Mucosa of descending colon (tissue), 3 donors: Measurements from ENCODE around the gene SIGLEC9. TPM values are rescaled to one million over a fixed set of nuclear protein-coding genes. Genes with fewer than 3 reads are reported as not detected.
"Not testable (repeated sequence)": the region's sequence is repeated elsewhere in the genome, so short reads cannot be mapped to it uniquely, and the experiment has no call there.

Experiments
- ATAC-seq: fragments of 200-7000 bp; cut with Tn5 transposase; one replicate; pipeline ENCODE4 v1.9.1; 2020; ENCODE audit warnings: mild to moderate bottlenecking, moderate library complexity
- DNase-seq, 3 donors: peaks; one replicate each; pipeline ENCODE4 v3.0.0-alpha.2; 2020
- H3K36me3 ChIP-seq: fragments of 200-600 bp; one replicate; pipeline ENCODE4 v1.8.0; 2021; ENCODE audit warnings: low read depth, mild to moderate bottlenecking
- H3K4me1 ChIP-seq: fragments of 200-600 bp; one replicate; pipeline ENCODE4 v1.8.0; 2021; ENCODE audit warnings: low read depth, mild to moderate bottlenecking
- H3K4me3 ChIP-seq: fragments of 200-600 bp; one replicate; pipeline ENCODE4 v1.8.0; 2021; ENCODE audit warnings: mild to moderate bottlenecking
- H3K9me3 ChIP-seq: fragments of 200-600 bp; one replicate; pipeline ENCODE4 v1.8.0; 2021; ENCODE audit warnings: mild to moderate bottlenecking
- intact Hi-C, 2 donors: fragments of 100-400 bp; cut with DNase I in 1 of 2; cut with micrococcal nuclease in 1 of 2; formaldehyde crosslinking; loops; one replicate each; pipeline versions ENCODE4 v1.11.0 to v1.11.1; 2022; cut with DNase I, micrococcal nuclease
- total RNA-seq, 3 donors: library from RNA; stranded (reverse); fragmentation: NEBNext Ultra II Directional in 2 of 3; extraction: Animal tissue kit (Norgen Biotek cat#: 25700) in 2 of 3; gene quantifications; one replicate each; pipeline versions ENCODE4 v1.2.1 to v1.2.4, GENCODE V29; 2021 to 2023
- TF ChIP-seq, protein P1 (sequence below): fragments of 200-600 bp; IDR thresholded peaks from one replicate; pipeline ENCODE4 v1.8.0; 2022; ENCODE audit warnings: antibody characterized with exemption, mild to moderate bottlenecking
- donor health status: DM: no; HTN: no; CAD: no; lungs with moderate emphysema.
- donor health status: DM: no; HTN: no; CAD: no.
- donor health status: DM: no; HTN: yes; CAD: no.

The SIGLEC9 gene
- total RNA-seq, 3 donors from 2014 or later, result 1.4 to 3.8 (median 3.2) TPM

DNA sequence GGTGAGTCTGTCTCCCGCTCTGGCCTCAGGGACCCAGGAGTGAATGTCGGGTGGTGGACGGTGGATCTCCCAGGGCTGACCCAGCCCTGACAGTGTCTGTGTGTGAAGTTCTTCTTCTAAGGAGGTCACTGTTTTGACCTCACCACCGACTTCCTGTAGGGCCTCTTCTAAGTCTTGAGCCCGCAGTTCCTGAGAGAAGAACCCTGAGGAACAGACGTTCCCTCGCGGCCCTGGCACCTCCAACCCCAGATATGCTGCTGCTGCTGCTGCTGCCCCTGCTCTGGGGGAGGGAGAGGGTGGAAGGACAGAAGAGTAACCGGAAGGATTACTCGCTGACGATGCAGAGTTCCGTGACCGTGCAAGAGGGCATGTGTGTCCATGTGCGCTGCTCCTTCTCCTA is 17.4 kb downstream of the SIGLEC9 start, which contains the start of gene SIGLEC7:
Gene SIGLEC7, plus strand, starts transcription at position 183 of the 400 bp plus-strand sequence. Its CDS starts 69 bp downstream, at position 252.
- Histone ChIP-seq H3K4me3 (no peak within 1 kb of the TSS), H3K9me3 (no peaks in the 10 kb centered on the region), H3K4me1 (no peaks in the 10 kb centered on the region), H3K36me3 (no peaks in the 10 kb centered on the region)
- peak; percentile 38 for ATAC-seq
- peak in 2 of 3 donors; percentile 20 to 59 for DNase-seq
- intact Hi-C loops, result no loop called here
- TF ChIP-seq, protein P1, sequence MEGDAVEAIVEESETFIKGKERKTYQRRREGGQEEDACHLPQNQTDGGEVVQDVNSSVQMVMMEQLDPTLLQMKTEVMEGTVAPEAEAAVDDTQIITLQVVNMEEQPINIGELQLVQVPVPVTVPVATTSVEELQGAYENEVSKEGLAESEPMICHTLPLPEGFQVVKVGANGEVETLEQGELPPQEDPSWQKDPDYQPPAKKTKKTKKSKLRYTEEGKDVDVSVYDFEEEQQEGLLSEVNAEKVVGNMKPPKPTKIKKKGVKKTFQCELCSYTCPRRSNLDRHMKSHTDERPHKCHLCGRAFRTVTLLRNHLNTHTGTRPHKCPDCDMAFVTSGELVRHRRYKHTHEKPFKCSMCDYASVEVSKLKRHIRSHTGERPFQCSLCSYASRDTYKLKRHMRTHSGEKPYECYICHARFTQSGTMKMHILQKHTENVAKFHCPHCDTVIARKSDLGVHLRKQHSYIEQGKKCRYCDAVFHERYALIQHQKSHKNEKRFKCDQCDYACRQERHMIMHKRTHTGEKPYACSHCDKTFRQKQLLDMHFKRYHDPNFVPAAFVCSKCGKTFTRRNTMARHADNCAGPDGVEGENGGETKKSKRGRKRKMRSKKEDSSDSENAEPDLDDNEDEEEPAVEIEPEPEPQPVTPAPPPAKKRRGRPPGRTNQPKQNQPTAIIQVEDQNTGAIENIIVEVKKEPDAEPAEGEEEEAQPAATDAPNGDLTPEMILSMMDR, result no peak

DNA sequence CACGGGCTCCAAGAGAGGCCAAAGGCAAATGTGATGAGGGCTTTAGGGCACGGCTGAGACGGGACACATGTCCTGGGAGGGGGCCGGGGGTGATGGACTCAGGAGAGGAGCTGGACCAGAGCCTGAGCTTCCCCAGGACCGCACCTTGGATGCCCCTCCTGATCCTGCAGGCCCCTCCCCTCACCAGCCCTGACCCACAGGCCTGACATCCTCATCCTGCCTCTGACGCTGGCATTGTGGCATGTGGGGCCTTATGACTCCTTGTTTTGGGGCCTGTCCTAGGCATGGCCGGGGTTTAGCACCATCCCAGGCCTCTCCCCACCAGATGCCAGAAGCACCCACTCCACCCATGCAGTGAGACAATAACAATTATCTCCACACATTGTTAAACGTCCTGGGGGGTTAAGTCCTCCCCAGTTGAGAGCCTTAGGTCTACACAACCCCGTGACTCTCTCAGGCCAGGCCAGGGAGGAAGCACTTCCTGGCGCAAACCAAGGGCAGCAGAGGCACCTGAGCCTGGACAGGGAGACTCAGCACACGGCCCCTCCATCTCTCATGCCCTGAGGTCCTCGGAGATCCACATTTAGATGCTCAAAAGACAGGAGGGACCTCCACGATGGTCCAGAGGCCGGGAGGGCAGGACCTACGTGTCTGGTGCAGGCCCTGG is 18.2 kb downstream of the SIGLEC9 start:
- H3K4me3 ChIP-seq, intact Hi-C loops, H3K4me1 ChIP-seq, H3K9me3 ChIP-seq, ATAC-seq, H3K36me3 ChIP-seq: not testable (repeated sequence)
- peak in 1 of 3 donors; percentile 37 for DNase-seq

DNA sequence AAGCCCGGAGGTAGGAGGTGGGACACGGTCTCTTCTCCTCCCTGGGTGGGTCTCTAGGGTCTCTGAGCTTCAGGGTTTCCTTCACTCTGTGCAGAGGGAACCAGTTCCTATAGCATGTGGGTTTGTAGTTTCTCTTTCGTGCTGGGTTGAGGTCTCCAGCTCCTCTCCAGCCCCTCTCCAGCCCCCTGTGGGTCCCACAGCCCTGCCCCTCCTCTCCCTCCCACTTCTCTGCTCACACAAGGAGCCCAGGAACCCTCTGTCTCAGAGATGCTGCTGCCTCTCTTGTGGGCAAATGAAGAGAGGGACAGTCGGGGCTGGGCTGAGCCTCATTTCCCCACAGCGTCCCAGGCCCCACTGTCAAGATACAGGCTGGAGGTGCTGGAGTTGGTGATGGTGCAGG is 18.8 kb downstream of the SIGLEC9 start:
- no peaks in the 10 kb centered on the region for H3K4me1 ChIP-seq
- no peak for ATAC-seq
- no peak overlapping the region for H3K4me3 ChIP-seq
- TF ChIP-seq, protein P1, result no peak
- H3K9me3 ChIP-seq, result no peaks in the 10 kb centered on the region
- intact Hi-C loops, result no loop called here
- no peak for DNase-seq
- no peaks in the 10 kb centered on the region for H3K36me3 ChIP-seq

DNA sequence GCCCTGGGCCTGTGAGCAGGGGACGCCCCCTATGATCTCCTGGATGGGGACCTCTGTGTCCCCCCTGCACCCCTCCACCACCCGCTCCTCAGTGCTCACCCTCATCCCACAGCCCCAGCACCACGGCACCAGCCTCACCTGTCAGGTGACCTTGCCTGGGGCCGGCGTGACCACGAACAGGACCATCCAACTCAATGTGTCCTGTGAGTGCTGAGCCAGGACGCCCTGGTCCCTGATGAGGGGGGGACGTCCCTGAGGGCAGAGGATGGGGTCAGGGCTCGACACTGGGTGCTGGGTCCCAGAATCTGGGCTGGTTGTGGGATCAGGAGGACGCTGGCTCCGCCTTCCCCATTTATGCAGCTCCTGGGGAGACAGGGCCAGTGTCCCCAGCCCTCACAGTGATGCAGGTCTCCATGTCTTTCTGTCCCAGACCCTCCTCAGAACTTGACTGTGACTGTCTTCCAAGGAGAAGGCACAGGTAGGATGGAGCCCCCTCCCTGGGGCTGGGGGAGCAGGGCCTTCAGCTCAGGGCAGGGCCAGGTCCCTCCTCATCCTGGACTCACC is 19.9 kb downstream of the SIGLEC9 start:
- H3K9me3 ChIP-seq, result no peaks in the 10 kb centered on the region
- ATAC-seq (no peak), DNase-seq (peak in 1 of 3 donors; percentile 19)
- TF ChIP-seq, protein P1, result no peak
- no peaks in the 10 kb centered on the region for H3K36me3 ChIP-seq
- H3K4me1 ChIP-seq, result no peaks in the 10 kb centered on the region
- H3K4me3 ChIP-seq, result no peak overlapping the region
- intact Hi-C loops, result no loop called here

- TF ChIP-seq, protein P1, result no peak
- no peak for DNase-seq
- intact Hi-C loops, result no loop called here
Observed at GRCh38 chr19:51145916-51146493, 21.3 kb downstream of the SIGLEC9 start.

DNA sequence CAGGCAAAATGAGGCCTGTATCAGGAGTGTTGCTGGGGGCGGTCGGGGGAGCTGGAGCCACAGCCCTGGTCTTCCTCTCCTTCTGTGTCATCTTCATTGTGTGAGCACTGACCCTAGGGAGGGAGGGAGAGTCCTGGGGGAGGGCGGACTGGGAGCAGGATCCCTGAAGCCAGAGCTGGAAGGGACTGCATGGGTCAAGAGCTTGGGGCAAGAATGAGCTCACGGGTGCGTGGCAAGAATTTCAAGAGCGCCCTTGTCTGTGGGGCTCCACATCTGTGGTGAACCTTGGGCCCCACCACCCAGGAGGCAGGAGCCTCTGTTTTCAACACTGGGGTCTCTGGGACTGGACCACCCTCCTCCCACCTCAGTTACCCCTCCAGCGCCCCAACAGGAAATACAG is 22.0 kb downstream of the SIGLEC9 start:
- intact Hi-C loops, result no loop called here
- no peaks in the 10 kb centered on the region for H3K9me3 ChIP-seq
- ATAC-seq (no peak), DNase-seq (peak in 1 of 3 donors; percentile 22)
- TF ChIP-seq, protein P1, result no peak
- no peak overlapping the region for H3K4me3 ChIP-seq
- H3K4me1 ChIP-seq, result no peaks in the 10 kb centered on the region
- no peaks in the 10 kb centered on the region for H3K36me3 ChIP-seq

More at GRCh38 chr19:51145916-51146493, 21.3 kb downstream of the SIGLEC9 start:
- H3K36me3 ChIP-seq, result no peaks in the 10 kb centered on the region
- H3K4me1 ChIP-seq, result no peaks in the 10 kb centered on the region
- no peak for ATAC-seq
- H3K4me3 ChIP-seq, result no peak overlapping the region
- H3K9me3 ChIP-seq, result no peaks in the 10 kb centered on the region
